Measurements from ENCODE around the gene SBNO2. TPM values are rescaled to one million over a fixed set of nuclear protein-coding genes. Genes with fewer than 3 reads are reported as not detected.
A peak's percentile ranks its signal among the peaks of the same experiment; 100 is the strongest.

The SBNO2 gene
- total RNA-seq, 1 donor from 2014 or later: 48.8 TPM

DNA sequence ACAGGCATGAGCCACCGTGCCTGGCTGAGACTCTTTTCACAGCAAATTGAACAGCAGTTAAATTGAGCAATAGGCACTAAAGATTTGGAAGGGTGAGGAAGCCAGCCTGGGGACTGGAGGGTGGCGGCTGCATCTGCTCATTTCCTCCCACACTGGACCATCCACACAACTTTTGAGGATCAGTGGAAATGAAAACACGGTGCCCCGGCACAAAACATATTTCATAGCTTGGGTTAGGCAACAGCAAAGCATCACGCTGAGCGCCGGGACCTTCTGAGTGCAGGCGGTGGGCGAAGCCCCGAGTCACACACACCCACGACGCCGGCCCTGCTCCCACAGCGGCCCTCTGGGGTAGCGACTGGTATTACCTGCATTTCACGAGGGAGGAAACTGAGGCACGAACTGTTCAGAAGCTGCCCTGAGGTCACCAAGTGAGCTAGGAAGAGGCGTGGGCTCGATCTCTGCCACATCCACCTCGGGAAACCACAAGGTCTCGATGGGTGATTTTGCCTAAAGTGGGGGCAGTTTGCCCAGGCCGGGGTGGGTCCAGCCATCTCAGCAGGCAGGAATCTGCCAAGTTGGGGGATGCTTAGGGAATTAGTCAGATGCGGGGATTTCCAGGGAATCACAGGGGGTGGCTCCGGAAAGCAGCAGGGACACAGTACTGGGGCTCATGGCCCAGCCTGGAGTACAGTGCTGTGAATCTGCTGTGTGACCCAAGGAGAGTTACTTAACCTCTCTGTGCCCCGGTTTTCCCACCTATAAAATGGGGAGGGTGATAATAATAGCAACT, 3.5 kb upstream of the SBNO2 start:
- H3K27me3 ChIP-seq (ENCODE audit: control insufficient read depth, insufficient read depth, low read length): no peaks in the 10 kb centered on the region
- TF ChIP-seq, protein P1, sequence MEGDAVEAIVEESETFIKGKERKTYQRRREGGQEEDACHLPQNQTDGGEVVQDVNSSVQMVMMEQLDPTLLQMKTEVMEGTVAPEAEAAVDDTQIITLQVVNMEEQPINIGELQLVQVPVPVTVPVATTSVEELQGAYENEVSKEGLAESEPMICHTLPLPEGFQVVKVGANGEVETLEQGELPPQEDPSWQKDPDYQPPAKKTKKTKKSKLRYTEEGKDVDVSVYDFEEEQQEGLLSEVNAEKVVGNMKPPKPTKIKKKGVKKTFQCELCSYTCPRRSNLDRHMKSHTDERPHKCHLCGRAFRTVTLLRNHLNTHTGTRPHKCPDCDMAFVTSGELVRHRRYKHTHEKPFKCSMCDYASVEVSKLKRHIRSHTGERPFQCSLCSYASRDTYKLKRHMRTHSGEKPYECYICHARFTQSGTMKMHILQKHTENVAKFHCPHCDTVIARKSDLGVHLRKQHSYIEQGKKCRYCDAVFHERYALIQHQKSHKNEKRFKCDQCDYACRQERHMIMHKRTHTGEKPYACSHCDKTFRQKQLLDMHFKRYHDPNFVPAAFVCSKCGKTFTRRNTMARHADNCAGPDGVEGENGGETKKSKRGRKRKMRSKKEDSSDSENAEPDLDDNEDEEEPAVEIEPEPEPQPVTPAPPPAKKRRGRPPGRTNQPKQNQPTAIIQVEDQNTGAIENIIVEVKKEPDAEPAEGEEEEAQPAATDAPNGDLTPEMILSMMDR (IDR thresholded peaks at IDR 0.05; ENCODE audit: insufficient read depth, low read length, poor library complexity, severe bottlenecking): peak; percentile 36
- no peaks in the 10 kb centered on the region for H3K36me3 ChIP-seq (ENCODE audit: control insufficient read depth, insufficient read depth, low read length)
- no peak overlapping the region for H3K4me3 ChIP-seq (ENCODE audit: low read depth, low read length)
- DNase-seq (ENCODE audit: low read depth): peak; percentile 93

DNA sequence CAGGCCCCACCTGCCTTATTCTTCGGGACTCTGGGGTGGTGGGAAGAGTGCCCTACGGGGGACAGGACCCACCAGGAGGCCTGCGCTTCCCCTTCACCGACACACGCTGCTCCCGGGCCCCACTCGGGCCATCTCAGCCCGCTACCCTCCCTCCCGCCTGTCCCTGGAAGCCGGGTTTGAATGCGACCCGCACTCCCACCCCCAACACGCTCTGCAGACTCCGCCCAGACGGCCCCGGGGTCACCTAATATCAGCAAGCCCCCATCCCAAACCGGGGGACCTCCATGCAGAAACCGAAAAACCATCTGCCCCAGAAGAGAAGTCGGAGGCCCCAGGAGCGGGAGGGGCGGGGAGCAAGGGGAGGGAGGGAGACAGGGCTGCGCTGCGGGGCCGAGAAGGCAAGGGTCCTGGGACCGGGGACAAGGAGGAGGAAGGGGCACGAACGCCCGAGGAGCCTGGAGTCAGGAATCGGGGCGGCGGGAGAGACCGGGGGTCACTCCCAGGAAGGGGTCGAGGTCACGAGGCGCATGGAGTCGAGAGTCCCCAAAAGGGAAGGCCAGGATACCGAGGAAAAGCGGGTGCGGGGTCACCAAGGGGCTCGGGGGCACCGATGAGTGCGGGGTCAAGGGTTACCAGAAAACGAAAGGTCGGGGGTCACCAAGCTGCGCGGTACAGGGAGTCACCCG, 766 bp downstream of the SBNO2 start:
- TF ChIP-seq, protein P1 (IDR thresholded peaks at IDR 0.05; ENCODE audit: insufficient read depth, low read length, poor library complexity, severe bottlenecking): no peak
- peaks cover 1% of the 10 kb centered on the region for H3K36me3 ChIP-seq (ENCODE audit: control insufficient read depth, insufficient read depth, low read length)
- no peak for DNase-seq (ENCODE audit: low read depth)
- H3K4me3 ChIP-seq (ENCODE audit: low read depth, low read length): peak overlapping the region; percentile 92
- H3K27me3 ChIP-seq (ENCODE audit: control insufficient read depth, insufficient read depth, low read length): no peaks in the 10 kb centered on the region

DNA sequence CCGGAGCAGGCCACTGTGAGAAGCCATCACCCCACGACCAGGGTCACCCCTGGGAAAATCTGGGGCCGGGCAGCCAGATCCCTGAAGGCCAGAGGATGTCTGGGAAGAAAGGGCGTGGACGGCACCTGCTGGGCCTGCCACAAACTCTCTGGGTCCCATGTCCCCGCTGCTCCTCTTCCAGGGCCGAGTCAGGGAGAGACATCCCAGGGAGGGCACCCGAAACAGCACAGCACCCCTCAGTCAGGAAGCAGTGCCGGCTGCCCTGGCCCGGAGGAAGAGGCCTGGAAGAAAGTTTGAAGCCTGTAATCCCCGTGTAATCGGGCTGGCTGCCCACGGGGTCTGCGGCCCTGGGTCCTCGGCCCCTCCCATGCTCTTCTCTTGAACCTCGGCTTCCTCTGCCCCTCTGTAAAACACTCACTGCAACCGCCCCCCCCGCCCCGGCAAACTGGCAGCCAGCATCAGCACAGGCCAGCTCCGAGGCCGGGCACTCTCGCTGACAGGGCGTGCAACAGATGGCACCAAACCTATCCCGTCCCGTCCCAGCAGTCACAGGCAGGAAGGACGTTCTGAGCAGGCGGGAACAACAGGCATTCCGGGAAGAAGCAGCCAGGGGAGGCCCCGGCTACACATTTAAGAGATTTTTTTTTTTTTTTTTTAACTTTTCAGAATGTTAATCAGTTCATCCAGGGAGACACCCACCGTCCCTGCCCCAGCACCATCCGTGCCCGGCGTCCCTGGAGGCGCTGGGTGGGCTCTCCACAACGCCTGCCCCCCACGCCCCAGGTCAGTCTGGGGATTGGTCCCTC, 1.5 kb downstream of the SBNO2 start:
- TF ChIP-seq, protein P1 (IDR thresholded peaks at IDR 0.05; ENCODE audit: insufficient read depth, low read length, poor library complexity, severe bottlenecking): no peak
- peak overlapping the region; percentile 92 for H3K4me3 ChIP-seq (ENCODE audit: low read depth, low read length)
- no peaks in the 10 kb centered on the region for H3K27me3 ChIP-seq (ENCODE audit: control insufficient read depth, insufficient read depth, low read length)
- peaks cover 1% of the 10 kb centered on the region for H3K36me3 ChIP-seq (ENCODE audit: control insufficient read depth, insufficient read depth, low read length)
- DNase-seq (ENCODE audit: low read depth): no peak

DNA sequence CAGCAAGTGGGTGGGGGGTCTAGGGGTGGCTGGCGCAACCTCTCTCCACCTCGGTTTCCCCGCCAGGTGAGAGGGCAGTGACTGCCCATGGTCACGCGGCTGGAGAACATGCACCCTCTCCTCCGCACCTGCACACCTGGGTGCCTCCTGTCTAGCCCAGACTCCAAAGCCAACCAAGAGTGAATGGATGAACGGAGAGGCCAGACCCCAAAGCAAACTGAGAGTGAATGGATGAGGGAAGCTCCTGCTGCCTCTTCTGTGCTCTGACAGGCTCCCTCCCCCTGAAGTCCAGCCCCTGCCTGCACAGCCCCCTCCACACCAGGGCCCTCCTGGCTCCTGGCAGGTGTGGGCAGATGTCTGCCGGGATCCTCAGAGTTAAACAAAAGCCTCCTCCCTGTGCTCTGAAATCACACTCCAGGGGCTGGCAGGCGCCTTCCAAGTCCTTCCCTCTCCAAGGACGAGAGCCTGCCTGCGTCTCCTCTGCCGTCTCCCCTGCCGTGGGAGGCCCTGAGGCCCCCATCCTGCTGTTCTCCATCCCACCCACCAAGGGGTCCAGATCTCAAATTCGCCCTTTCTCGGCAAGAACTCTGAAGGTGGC, 2.2 kb downstream of the SBNO2 start:
- Histone ChIP-seq H3K36me3 (ENCODE audit: control insufficient read depth, insufficient read depth, low read length) (peaks cover 2% of the 10 kb centered on the region), H3K27me3 (ENCODE audit: control insufficient read depth, insufficient read depth, low read length) (no peaks in the 10 kb centered on the region), H3K4me3 (ENCODE audit: low read depth, low read length) (peak overlapping the region; percentile 92)
- no peak for DNase-seq (ENCODE audit: low read depth)
- TF ChIP-seq, protein P1 (IDR thresholded peaks at IDR 0.05; ENCODE audit: insufficient read depth, low read length, poor library complexity, severe bottlenecking): no peak

DNA sequence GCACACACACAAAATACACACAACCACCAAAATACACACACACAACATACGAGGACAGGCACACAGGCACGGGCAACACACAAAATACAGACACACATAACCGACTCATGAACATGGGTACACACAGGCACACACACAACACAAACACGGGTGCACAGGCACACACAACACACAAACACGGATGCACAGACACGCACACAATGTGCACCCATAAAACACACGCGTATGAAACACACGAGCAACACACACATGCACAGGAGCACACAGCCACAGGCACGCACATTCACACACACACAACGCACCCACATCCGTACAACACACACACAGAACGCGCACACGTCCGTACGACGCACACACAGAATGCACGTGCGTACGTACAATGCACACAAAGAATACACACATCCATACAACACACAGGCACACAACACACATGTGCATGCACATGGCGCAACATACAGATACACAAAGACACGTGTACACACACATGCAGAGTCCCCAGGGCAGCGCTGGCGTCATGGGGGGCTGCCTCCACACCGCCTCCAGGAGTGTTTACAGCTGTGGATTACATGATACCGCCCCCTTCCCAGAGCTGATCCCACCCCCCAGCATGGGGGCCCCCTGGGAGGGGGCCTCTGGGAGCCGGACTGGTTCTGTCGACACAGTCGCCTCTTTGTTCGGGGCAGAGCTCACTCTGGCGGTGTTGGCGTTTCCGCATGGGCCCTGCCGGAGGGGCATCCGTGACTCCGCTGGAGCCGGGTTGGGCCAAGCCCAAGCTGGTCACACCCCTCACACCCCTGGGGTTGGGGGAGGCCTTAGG, 2.9 kb downstream of the SBNO2 start:
- DNase-seq (ENCODE audit: low read depth): no peak
- H3K36me3 ChIP-seq (ENCODE audit: control insufficient read depth, insufficient read depth, low read length): peaks cover 3% of the 10 kb centered on the region
- TF ChIP-seq, protein P1 (IDR thresholded peaks at IDR 0.05; ENCODE audit: insufficient read depth, low read length, poor library complexity, severe bottlenecking): no peak
- H3K4me3 ChIP-seq (ENCODE audit: low read depth, low read length): peak overlapping the region; percentile 92
- H3K27me3 ChIP-seq (ENCODE audit: control insufficient read depth, insufficient read depth, low read length): no peaks in the 10 kb centered on the region

Data from kidney epithelial cell (primary cell).